ENCODE data around the gene GGPS1.

- no peak for TF ChIP-seq CTCF (IDR thresholded peaks at IDR 0.05)
- no peak for TF ChIP-seq POLR2A (IDR thresholded peaks at IDR 0.05; ENCODE audit: low read depth)
- no peak for TF ChIP-seq POLR2AphosphoS5 (IDR thresholded peaks at IDR 0.05)
- no peak for TF ChIP-seq EP300 (IDR thresholded peaks at IDR 0.05)
These were observed 15.4 kb downstream of the GGPS1 start for GRCh38 chr1:235343726-235344125.

Data from esophagus muscularis mucosa (tissue), 4 donors.